DOHH2 (cell line): Measurements from ENCODE around the gene DESI2.

ENCODE experiments used
- H3F3A ChIP-seq: fragments of 200-600 bp; sonication (generic), shearing (Covaris generic); 2 replicates; pipeline ENCODE4 v1.6.0; 2016; ENCODE audit warnings: antibody characterized with exemption, mild to moderate bottlenecking; ENCODE audit not compliant: control insufficient read depth, insufficient read depth
- H3K27ac ChIP-seq: fragments of 200-600 bp; sonication (generic); 2 replicates; pipeline ENCODE4 v1.5.1; 2014; ENCODE audit warnings: low read depth, mild to moderate bottlenecking, low read length, moderate library complexity
- H3K27me3 ChIP-seq: fragments of 200-600 bp; sonication (generic); 2 replicates; pipeline ENCODE4 v1.6.1; 2014; ENCODE audit warnings: mild to moderate bottlenecking, low read length, mixed read lengths; ENCODE audit not compliant: control insufficient read depth
- H3K36me3 ChIP-seq: fragments of 200-600 bp; sonication (generic); 2 replicates; pipeline ENCODE4 v1.6.1; 2014; ENCODE audit warnings: mild to moderate bottlenecking, low read length, moderate library complexity, mixed read lengths; ENCODE audit not compliant: control insufficient read depth
- H3K4me1 ChIP-seq: fragments of 200-600 bp; sonication (generic); 2 replicates; pipeline ENCODE4 v1.6.1; 2014; ENCODE audit warnings: mild to moderate bottlenecking, low read length, mixed read lengths; ENCODE audit not compliant: control insufficient read depth
- H3K4me2 ChIP-seq: fragments of 200-600 bp; sonication (generic); 2 replicates; pipeline ENCODE4 v1.6.0; 2014; ENCODE audit warnings: mild to moderate bottlenecking, low read length, moderate library complexity
- H3K4me3 ChIP-seq: fragments of 200-600 bp; sonication (generic); 2 replicates; pipeline ENCODE4 v1.5.1; 2014; ENCODE audit warnings: mild to moderate bottlenecking, low read length, mixed read lengths
- H3K79me2 ChIP-seq: fragments of 200-600 bp; sonication (generic); 2 replicates; pipeline ENCODE4 v1.6.1; 2014; ENCODE audit warnings: mild to moderate bottlenecking, low read length, mixed read lengths; ENCODE audit not compliant: control insufficient read depth
- H3K9me2 ChIP-seq: fragments of 200-600 bp; sonication (generic); replicated peaks from 2 replicates; pipeline ENCODE4 v1.6.1; 2014; ENCODE audit warnings: mild to moderate bottlenecking, low read length, mixed read lengths; ENCODE audit not compliant: control insufficient read depth
- H3K9me3 ChIP-seq: fragments of 200-600 bp; sonication (generic); 2 replicates; pipeline ENCODE4 v1.6.1; 2014; ENCODE audit warnings: antibody characterized with exemption, low read length, mixed read lengths; ENCODE audit not compliant: control insufficient read depth, insufficient read depth
- H4K20me1 ChIP-seq: fragments of 200-600 bp; sonication (generic); 2 replicates; pipeline ENCODE4 v1.6.0; 2014; ENCODE audit warnings: low read depth, mild to moderate bottlenecking, antibody characterized with exemption, low read length, moderate library complexity; ENCODE audit not compliant: control insufficient read depth, insufficient read depth
- EZH2phosphoT487 ChIP-seq: fragments of 200-600 bp; sonication (generic); IDR thresholded peaks from 2 replicates; pipeline ENCODE4 v1.6.1; 2017; ENCODE audit warnings: borderline replicate concordance, mild to moderate bottlenecking, antibody characterized with exemption, low read length, moderate library complexity, mixed read lengths
- TF ChIP-seq, protein P1 (sequence below): fragments of 200-600 bp; sonication (generic); IDR thresholded peaks from one replicate; pipeline ENCODE4 v1.5.1; 2014; ENCODE audit warnings: antibody characterized with exemption, mild to moderate bottlenecking, low read depth, low read length; ENCODE audit not compliant: poor library complexity, severe bottlenecking

Gene DESI2

DNA sequence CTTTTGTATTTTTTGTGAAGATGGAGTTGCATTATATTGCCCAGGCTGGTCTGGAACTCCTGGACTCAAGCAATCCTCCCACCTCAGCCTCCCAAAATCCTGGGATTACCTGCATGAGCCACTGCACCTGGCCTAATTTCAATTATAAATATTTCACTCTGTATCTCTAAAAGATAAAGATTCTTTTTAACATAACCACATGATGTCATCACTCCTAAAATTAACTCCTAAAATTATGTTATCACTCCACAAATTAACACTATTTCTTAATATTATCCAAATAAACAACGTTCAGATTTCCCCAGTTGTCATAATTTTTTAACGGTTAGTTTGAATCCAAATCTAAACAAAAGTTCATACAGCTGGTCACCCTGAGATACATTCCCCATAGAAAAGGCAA lies 43.0 kb downstream of the DESI2 start:
- H3K9me2 ChIP-seq, result no peaks in the 10 kb centered on the region

DNA sequence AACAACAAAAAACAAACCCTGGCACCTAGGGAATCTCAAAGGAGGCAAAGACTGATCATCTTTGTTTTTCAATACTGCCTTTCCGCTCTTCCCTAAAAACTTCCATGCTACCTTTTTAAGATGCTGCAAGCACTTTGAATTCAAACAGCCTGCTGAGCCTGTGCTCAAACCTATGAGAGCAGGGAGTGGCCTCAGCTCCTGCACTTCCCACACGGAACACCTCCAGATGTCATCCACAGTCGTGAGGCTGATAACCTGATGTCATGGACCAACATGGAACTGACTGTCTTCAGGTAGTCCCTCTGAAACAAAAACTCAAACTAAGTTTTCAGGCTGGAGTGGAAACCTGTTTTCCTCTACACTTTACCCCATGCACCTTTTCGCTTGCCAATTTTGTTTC lies 46.8 kb downstream of the DESI2 start:
- H3K9me3 ChIP-seq, result no peaks in the 10 kb centered on the region
- H3K79me2 ChIP-seq, result no peaks in the 10 kb centered on the region
- H3F3A ChIP-seq, result no peaks in the 10 kb centered on the region
- no peaks in the 10 kb centered on the region for H3K4me1 ChIP-seq
- TF ChIP-seq EZH2phosphoT487, result no peak
- TF ChIP-seq, protein P1, sequence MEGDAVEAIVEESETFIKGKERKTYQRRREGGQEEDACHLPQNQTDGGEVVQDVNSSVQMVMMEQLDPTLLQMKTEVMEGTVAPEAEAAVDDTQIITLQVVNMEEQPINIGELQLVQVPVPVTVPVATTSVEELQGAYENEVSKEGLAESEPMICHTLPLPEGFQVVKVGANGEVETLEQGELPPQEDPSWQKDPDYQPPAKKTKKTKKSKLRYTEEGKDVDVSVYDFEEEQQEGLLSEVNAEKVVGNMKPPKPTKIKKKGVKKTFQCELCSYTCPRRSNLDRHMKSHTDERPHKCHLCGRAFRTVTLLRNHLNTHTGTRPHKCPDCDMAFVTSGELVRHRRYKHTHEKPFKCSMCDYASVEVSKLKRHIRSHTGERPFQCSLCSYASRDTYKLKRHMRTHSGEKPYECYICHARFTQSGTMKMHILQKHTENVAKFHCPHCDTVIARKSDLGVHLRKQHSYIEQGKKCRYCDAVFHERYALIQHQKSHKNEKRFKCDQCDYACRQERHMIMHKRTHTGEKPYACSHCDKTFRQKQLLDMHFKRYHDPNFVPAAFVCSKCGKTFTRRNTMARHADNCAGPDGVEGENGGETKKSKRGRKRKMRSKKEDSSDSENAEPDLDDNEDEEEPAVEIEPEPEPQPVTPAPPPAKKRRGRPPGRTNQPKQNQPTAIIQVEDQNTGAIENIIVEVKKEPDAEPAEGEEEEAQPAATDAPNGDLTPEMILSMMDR, result no peak
- H4K20me1 ChIP-seq, result no peaks in the 10 kb centered on the region
- H3K4me2 ChIP-seq, result no peak overlapping the region
- no peaks in the 10 kb centered on the region for H3K27me3 ChIP-seq
- no peak overlapping the region for H3K27ac ChIP-seq
- H3K36me3 ChIP-seq, result peaks cover 37% of the 10 kb centered on the region
- H3K4me3 ChIP-seq, result no peak overlapping the region
- H3K9me2 ChIP-seq, result no peaks in the 10 kb centered on the region

More for the DNA sequence above, 43.0 kb downstream of the DESI2 start:
- Histone ChIP-seq H3K9me3 (no peaks in the 10 kb centered on the region), H3K36me3 (peaks cover 63% of the 10 kb centered on the region), H3K4me2 (no peak overlapping the region), H3K79me2 (no peaks in the 10 kb centered on the region), H3F3A (no peaks in the 10 kb centered on the region), H3K27me3 (no peaks in the 10 kb centered on the region), H4K20me1 (no peaks in the 10 kb centered on the region), H3K4me1 (no peaks in the 10 kb centered on the region), H3K27ac (no peak overlapping the region), H3K4me3 (no peak overlapping the region)
- TF ChIP-seq, protein P1, result no peak
- no peak for TF ChIP-seq EZH2phosphoT487

DNA sequence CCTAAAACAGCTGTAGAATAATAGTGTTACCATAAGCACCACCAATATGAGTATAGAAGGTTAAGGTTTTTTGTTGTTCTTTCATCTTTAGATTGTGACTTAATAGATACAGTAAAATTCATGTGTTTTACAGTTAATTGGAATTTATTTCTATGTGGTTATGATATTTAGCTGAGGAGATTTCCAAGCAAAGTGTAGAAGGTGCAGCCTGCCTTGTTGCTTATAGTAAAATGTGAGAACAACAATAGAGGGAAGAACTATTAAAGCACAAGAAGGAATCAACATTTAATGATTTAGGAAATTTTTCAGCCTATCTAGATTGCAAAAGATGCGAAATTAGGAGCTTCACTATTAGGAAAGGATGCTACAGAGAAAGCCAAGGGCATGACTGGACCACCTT lies 47.9 kb downstream of the DESI2 start:
- Histone ChIP-seq H3K27me3 (no peaks in the 10 kb centered on the region), H3K27ac (no peak overlapping the region), H3K4me1 (no peaks in the 10 kb centered on the region), H3K9me2 (no peaks in the 10 kb centered on the region), H3K79me2 (no peaks in the 10 kb centered on the region), H3K36me3 (peaks cover 41% of the 10 kb centered on the region), H4K20me1 (no peaks in the 10 kb centered on the region), H3F3A (no peaks in the 10 kb centered on the region), H3K9me3 (no peaks in the 10 kb centered on the region), H3K4me2 (no peak overlapping the region), H3K4me3 (no peak overlapping the region)
- TF ChIP-seq, protein P1, result no peak
- no peak for TF ChIP-seq EZH2phosphoT487

DNA sequence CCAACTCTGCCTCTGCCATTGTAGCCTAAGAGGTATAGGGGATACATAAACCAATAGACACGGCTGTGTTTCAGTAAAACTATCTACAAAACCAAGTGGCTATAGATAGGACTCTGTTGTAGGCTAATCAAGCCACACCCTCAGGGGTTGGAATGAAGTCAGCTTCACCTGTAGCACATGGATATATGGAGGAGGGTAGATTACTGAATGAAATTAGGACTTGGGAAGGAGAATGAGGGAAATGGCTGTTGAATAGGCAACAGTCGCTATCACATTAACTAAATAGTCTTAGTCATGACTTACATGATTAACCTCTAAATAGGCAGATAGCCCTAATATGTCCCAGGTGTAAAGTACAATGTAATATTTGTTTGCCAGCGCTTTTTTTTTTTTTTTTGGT lies 49.7 kb downstream of the DESI2 start:
- Histone ChIP-seq H3F3A (no peaks in the 10 kb centered on the region), H4K20me1 (no peaks in the 10 kb centered on the region), H3K27me3 (no peaks in the 10 kb centered on the region), H3K79me2 (no peaks in the 10 kb centered on the region), H3K27ac (no peak overlapping the region), H3K9me2 (no peaks in the 10 kb centered on the region), H3K4me1 (no peaks in the 10 kb centered on the region), H3K4me3 (no peak overlapping the region), H3K9me3 (no peaks in the 10 kb centered on the region), H3K4me2 (no peak overlapping the region), H3K36me3 (peaks cover 49% of the 10 kb centered on the region)
- no peak for TF ChIP-seq EZH2phosphoT487
- TF ChIP-seq, protein P1, result no peak
